GM19395 (cell line): ENCODE measurements around the gene SNN.

Experiments
- ATAC-seq: cut with Tn5 transposase; IDR thresholded peaks from one replicate; pipeline ENCODE4 v1.9.1; 2021; ENCODE audit warnings: mild to moderate bottlenecking, moderate library complexity; ENCODE audit not compliant: unreplicated experiment

The SNN gene

GRCh38 chr16:11635113-11635652, 33.1 kb upstream of the SNN start:
- no peak for ATAC-seq

DNA sequence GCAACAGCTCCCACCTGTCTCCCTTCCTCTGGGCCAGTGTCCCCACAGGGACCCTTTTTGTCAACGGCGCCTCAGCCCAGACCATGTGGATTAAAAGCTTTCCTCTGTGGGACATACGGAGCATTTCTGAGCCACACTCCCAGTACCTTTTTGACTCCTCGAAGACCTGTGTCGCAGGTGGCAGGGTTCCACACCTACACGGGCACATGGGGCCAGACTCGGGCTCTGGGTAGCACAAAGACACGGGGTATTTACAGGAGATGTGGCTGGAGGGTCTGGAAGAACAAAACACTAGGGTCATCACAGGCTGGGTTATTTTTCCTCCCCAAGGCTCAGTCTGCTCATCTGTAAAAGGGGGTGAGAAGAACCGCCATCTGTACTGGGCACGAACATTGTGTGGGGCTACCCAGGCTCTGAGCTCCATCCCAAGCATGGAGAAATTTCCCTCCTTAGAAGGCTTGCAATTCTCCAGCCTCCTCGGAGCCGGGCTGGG, 32.5 kb upstream of the SNN start:
- no peak for ATAC-seq

GRCh38 chr16:11636172-11636721, 32.0 kb upstream of the SNN start:
- no peak for ATAC-seq

DNA sequence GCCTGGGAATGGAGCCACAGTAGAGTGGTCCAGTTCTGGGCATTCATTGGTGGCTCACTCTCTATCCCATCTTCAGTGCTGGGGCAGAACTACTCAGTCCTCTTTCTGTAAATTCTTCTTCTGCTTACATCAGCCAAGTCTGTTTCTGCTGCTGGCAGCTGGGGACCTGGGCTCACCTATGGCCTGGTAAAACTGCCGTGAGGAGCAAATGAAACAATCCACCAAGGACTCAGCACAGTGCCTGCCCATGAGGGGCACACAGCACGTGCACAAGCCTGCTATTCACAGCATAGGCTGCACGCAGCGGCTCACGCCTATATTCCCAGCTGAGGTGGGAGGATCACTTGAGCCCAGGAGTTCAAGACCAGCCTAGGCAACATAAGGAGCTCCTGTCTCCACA, 30.9 kb upstream of the SNN start:
- ATAC-seq: no peak

DNA sequence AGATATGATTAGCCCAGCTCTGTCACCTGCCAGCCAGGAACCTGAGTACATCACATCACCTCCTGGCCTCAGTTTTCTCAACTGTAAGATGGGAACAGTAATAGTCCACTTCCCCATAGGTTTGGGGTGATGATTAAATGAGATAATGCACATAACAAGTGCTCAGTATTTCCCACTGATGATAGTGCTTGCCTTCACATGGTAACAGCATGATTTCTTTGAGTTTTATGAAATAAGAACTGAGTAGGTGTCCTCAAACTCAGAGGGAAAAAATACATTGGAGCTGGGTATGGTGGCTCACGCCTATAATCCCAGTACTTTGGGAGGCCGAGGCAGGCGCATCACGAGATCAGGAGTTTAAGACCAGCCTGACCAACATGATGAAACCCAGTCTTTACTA, 30.1 kb upstream of the SNN start:
- ATAC-seq: no peak

DNA sequence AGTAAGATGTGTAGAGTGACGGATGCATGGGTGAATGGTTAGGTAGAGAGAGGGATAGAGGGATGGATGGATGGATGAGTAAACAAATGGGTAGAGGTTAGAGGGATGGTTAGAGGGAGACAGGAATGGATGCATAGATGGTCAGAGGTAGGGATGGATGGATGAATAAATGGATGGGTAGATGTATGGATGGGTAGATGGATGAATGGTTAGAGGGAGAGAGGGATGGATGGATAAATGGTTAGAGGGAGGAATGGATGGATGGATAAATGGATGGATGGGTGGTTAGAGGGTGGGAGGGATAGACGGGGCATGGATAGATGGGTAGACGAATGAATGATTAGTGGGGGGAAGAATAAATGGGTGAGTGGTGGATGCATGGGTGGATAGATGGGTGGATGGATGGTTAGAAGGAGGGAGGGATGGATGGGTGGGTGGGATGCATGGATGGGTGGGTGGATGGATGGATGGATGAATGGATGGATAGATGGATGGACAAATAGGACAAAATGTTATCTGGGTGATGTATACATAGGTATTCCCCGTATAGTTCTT, 29.2 kb upstream of the SNN start:
- ATAC-seq: no peak

DNA sequence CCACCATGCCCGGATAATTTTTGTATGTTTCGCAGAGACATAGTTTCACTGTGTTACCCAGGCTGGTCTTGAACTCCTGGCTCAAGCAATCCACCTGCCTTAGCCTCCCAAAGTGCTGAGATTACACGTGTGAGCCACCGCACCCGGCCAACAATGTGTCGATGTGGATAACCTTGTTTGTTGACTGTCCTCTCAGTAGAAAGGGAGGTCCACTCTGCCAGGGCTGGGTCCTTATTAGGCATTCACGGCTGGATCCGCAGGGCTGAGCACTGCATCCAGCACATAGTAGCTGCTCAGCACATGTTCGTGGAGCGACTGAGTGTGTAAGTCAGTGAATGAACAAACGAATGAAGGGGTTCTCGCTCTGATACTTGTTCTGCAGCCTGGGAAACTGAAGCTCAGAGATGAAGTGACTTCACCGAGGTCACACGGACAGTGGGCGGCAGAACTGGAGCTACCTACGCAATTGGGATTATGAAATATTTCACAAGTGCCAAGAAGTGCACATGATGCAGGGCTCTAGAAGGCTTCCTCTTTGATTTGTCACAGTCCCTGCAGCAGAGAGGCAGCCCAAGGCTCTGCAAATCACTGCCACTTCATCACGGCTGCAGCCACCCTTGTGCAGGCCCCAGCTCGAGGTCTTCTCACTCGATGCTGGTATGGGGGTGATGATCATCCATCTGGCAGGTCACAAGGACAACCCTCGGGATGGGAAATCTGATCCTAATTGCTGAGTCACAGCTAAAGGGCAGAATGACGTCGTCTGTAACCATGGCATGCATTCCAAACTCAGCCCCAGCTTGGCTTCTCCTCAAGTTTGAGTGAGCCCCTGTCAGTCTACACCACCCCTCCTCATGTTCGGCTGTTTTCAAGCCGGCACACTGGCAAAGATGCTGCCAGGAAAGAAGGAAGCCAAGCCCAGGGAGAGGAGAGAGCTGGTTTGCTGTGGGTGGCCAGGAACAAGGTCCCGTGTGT, 28.0 kb upstream of the SNN start:
- no peak for ATAC-seq

- no peak for ATAC-seq
These were observed 27.1 kb upstream of the SNN start for GRCh38 chr16:11640987-11641817.

DNA sequence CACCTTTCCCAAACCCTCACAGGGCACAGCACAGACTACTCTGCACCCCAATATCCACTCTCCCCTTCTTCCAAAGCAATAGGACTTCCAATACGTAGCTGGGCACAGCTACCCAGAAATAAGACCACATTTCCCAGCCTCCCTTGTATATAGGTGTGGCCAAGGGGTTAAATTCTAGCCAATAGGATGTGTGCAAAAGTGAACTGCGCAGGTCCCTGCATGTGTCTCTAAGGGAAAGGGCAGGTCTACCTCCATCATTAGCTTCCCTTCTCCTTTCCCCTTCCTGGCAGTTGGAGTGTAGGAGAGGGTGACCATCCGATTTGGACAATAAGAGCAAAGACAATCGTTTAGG, 25.5 kb upstream of the SNN start:
- ATAC-seq: no peak

DNA sequence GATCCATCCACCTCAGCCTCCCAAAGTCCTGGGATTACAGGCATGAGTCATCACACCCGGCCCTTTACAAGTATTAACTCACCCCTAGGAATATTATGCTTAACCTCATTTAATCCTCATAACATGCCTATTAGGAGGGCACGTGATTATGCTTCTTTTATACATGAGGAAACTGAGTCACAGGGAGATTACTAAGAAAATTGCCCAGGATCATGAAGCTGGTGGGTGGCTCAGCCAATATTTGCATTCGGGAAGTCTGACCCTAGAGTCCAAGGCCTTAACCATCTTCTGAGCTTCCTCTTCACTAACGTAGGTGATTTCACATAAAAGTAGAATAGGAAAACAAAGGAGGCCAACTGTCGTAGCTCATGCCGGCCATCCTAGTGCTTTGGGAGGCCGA, 19.0 kb upstream of the SNN start:
- no peak for ATAC-seq

DNA sequence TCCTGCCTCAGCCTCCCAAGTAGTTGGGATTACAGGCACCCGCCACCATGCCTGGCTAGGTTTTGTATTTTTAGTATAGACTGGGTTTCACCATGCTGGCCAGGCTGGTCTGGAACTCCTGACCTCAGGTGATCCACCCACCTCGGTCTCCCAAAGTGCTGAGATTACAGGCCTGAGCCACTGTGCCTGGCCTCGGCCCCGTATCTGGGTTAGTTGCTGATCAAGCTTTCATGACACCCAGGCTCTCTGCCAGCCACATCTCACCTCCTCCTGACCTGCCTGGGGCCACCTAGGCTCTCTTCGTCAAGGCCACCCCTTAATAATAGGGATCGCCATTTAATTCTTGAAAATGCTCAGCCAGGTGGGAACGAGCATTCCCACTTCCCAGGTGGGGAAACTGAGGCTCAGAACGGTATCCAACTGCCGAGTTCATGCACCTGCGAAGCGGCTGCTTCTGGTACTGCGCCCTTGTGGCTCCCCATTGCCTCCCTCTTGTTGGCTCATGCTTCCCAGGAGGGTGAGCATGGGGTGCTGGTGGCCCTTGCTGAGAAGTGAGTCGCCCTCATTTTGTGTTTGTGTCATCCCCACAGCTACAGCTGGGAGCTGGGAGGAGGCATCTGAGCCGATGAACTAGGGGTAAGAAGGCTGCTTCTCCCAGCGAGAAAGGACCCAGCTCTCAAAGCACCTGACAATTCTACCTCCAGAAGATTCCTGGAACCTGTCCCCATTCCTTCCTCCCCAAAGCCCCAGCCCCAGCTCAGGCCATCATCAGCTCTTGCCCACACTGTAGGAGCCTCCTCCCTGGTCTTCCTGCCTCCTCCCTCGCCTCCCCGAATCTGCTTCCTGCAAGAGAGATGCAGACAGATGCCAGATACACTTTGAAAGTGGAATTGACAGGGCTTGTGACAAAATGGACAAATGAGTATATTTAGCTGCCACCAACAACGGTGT, 17.3 kb upstream of the SNN start:
- no peak for ATAC-seq

- no peak for ATAC-seq
These were observed 16.5 kb upstream of the SNN start for GRCh38 chr16:11651796-11652195.

DNA sequence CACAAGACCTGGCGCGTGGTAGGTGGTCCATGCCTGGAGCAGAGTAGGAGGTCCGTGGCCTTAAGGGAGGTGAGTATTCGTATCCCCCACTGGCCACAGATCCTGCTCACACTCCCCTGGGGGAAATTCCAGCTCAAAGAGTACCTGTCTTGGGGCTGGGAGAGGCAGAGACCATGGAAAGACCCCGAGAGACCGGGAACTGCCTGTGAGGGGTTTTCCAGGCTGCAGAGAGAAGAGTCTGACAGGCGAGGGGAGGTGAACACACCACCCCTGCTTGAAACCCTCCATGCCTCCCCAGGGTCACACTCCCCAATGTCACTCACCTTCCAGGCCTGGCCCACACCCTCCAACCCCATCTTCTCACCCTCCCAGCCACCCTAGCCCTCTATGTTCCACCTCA, 12.6 kb upstream of the SNN start:
- no peak for ATAC-seq

DNA sequence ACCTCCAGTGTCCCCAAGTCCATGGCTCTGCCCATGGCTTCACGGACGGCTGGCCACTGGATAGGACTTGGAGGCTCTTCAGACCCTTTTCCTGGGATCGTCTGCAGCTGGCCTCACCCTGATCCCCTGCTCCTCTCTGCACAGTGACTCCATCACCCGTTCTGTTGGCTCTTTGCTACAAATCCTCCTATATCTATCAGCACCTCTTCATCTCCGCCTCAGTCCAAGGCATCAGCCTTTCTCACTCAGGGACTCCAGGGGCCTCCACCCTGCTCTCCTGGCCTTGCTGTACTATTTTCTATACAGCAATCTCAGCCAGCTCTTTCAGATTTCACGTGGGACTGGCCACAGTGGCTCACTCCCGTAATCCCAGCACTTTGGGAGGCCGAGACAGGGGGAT, 10.7 kb upstream of the SNN start:
- no peak for ATAC-seq

GRCh38 chr16:11658896-11659708, 9.2 kb upstream of the SNN start:
- ATAC-seq: no peak

DNA sequence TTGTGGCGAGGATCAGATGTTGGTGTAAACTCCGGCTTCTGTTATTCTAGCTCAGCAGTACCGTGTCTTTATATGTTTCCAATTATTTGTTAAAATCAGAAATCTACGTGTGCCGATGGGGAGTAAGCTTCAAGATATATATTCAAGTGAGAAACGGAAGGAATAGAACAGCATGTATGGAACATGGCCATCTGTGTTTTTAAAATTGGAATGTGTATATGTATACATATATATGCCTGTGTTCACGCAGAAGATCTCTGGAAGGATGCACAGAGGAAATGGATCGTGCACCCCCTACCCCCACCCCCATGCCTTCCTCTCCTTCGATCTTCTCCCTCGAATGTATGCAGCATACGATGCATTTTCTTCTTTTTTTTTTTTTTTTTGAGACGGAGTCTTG, 7.7 kb upstream of the SNN start:
- no peak for ATAC-seq

DNA sequence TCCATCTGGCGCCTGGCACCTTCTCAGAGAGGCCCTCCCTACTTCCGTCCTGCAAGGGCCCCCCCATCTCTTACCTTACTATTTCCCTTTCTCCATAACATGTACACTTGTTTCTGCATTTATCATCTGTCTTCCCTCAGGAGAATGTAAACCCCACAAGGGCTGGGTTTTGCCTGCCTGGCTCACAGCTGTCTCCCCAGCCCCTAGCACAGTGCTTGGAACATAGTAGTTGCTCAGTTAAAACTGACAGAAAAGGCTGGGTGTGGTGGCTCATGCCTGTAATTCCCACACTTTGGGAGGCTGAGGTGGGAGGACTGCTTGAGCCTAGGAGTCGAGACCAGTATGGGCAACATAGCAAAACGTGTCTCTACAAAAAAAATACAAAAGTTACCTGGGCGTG, 5.7 kb upstream of the SNN start:
- ATAC-seq: no peak

- ATAC-seq: no peak
These were observed 3.2 kb upstream of the SNN start for GRCh38 chr16:11665071-11665491.
